SU-DHL-6 (cell line): ENCODE results near the gene VSTM2B.

Experiments used
- H2AFZ ChIP-seq: fragments of 200-600 bp; sonication (generic); 2 replicates; pipeline ENCODE4 v1.6.1; 2014; ENCODE audit warnings: low read depth, mild to moderate bottlenecking, moderate library complexity, mixed read lengths, antibody characterized with exemption, low read length; ENCODE audit not compliant: severe bottlenecking
- H3F3A ChIP-seq: fragments of 200-600 bp; shearing (Covaris generic); 2 replicates; pipeline ENCODE4 v1.6.0; 2016; ENCODE audit warnings: antibody characterized with exemption, mild to moderate bottlenecking; ENCODE audit not compliant: insufficient read depth
- H3K27ac ChIP-seq: fragments of 200-600 bp; sonication (generic); 2 replicates; pipeline ENCODE4 v1.5.1; 2016; ENCODE audit warnings: low read depth, mild to moderate bottlenecking, low read length, moderate library complexity, mixed read lengths
- H3K27me3 ChIP-seq: fragments of 200-600 bp; sonication (generic), shearing (Covaris generic); 2 replicates; pipeline ENCODE4 v1.6.0; 2014; ENCODE audit warnings: mild to moderate bottlenecking, low read length
- H3K36me3 ChIP-seq: fragments of 200-600 bp; sonication (generic); 2 replicates; pipeline ENCODE4 v1.6.1; 2014; ENCODE audit warnings: mild to moderate bottlenecking, low read length, mixed read lengths
- H3K4me2 ChIP-seq: fragments of 300-600, 200-600 bp; shearing (Covaris generic), sonication (generic); 2 replicates; pipeline ENCODE4 v1.6.0; 2014; ENCODE audit warnings: low read length, low read depth, mild to moderate bottlenecking; ENCODE audit not compliant: poor library complexity, severe bottlenecking
- H3K4me3 ChIP-seq: fragments of 200-600 bp; sonication (generic); 2 replicates; pipeline ENCODE4 v1.5.1; 2014; ENCODE audit warnings: antibody characterized with exemption, low read length, mild to moderate bottlenecking, mixed read lengths; ENCODE audit not compliant: insufficient read depth, poor library complexity, severe bottlenecking
- H3K79me2 ChIP-seq: fragments of 200-600 bp; sonication (generic); 2 replicates; pipeline ENCODE4 v1.6.1; 2014; ENCODE audit warnings: mild to moderate bottlenecking, low read length, moderate library complexity; ENCODE audit not compliant: insufficient read depth
- H3K9ac ChIP-seq: fragments of 200-600 bp; sonication (generic); 2 replicates; pipeline ENCODE4 v1.7.0; 2014; ENCODE audit warnings: mild to moderate bottlenecking, low read length
- H3K9me2 ChIP-seq: fragments of 200-600 bp; sonication (generic); replicated peaks from 2 replicates; pipeline ENCODE4 v1.6.1; 2014; ENCODE audit warnings: low read length; ENCODE audit not compliant: insufficient read depth
- H3K9me3 ChIP-seq: fragments of 200-600 bp; sonication (generic); 2 replicates; pipeline ENCODE4 v1.6.1; 2014; ENCODE audit warnings: low read length, mixed read lengths; ENCODE audit not compliant: insufficient read depth
- H4K20me1 ChIP-seq: fragments of 200-600 bp; sonication (generic); 2 replicates; pipeline ENCODE4 v1.6.1; 2014; ENCODE audit warnings: low read depth, mild to moderate bottlenecking, antibody characterized with exemption, low read length, moderate library complexity, mixed read lengths
- CTCF ChIP-seq: fragments of 200-600 bp; sonication (generic); IDR thresholded peaks from one replicate; pipeline ENCODE4 v1.5.1; 2017; ENCODE audit warnings: antibody characterized with exemption, mild to moderate bottlenecking, low read length, moderate library complexity; ENCODE audit not compliant: insufficient read depth, poor library complexity, severe bottlenecking
- EZH2phosphoT487 ChIP-seq: fragments of 200-600 bp; sonication (generic), shearing (Covaris generic); conservative IDR thresholded peaks from 2 replicates; pipeline ENCODE4 v1.6.1; 2018; ENCODE audit warnings: mild to moderate bottlenecking, antibody characterized with exemption, low read length, moderate library complexity, mixed read lengths

VSTM2B gene

GRCh38 chr19:29535214-29535831, 9.5 kb downstream of the VSTM2B start:
- Histone ChIP-seq H3K27me3 (no peaks in the 10 kb centered on the region), H3K4me2 (no peak overlapping the region), H3K9ac (no peak overlapping the region), H3K79me2 (no peaks in the 10 kb centered on the region), H3K4me3 (no peak overlapping the region), H3F3A (no peaks in the 10 kb centered on the region), H3K36me3 (no peaks in the 10 kb centered on the region), H3K9me3 (no peaks in the 10 kb centered on the region), H4K20me1 (no peaks in the 10 kb centered on the region), H3K9me2 (no peaks in the 10 kb centered on the region), H3K27ac (no peak overlapping the region), H2AFZ (no peak overlapping the region)
- no peak for TF ChIP-seq EZH2phosphoT487
- no peak for TF ChIP-seq CTCF

GRCh38 chr19:29535984-29536508, 10.3 kb downstream of the VSTM2B start:
- Histone ChIP-seq H3K27me3 (no peaks in the 10 kb centered on the region), H3K9ac (no peak overlapping the region), H3K27ac (no peak overlapping the region), H3K9me2 (no peaks in the 10 kb centered on the region), H3F3A (no peaks in the 10 kb centered on the region), H3K4me3 (no peak overlapping the region), H3K9me3 (no peaks in the 10 kb centered on the region), H3K4me2 (no peak overlapping the region), H4K20me1 (no peaks in the 10 kb centered on the region), H3K79me2 (no peaks in the 10 kb centered on the region), H3K36me3 (no peaks in the 10 kb centered on the region), H2AFZ (no peak overlapping the region)
- TF ChIP-seq EZH2phosphoT487 (no peak), CTCF (no peak)

GRCh38 chr19:29537181-29537580, 11.4 kb downstream of the VSTM2B start:
- Histone ChIP-seq H3F3A (no peaks in the 10 kb centered on the region), H3K9me2 (no peaks in the 10 kb centered on the region), H3K4me3 (no peak overlapping the region), H4K20me1 (no peaks in the 10 kb centered on the region), H3K4me2 (no peak overlapping the region), H3K36me3 (no peaks in the 10 kb centered on the region), H3K9ac (no peak overlapping the region), H2AFZ (no peak overlapping the region), H3K9me3 (no peaks in the 10 kb centered on the region), H3K79me2 (no peaks in the 10 kb centered on the region), H3K27me3 (no peaks in the 10 kb centered on the region), H3K27ac (no peak overlapping the region)
- TF ChIP-seq EZH2phosphoT487: no peak
- no peak for TF ChIP-seq CTCF
